NT2/D1 (cell line): ENCODE measurements around the gene RAB1A.
"Not testable (repeated sequence)": the region's sequence is repeated elsewhere in the genome, so short reads cannot be mapped to it uniquely, and the experiment has no call there.

ENCODE experiments used
- DNase-seq: peaks from one replicate; pipeline ENCODE4 v3.0.0-alpha.2; 2011; ENCODE audit warnings: low read depth, low spot score
- H3K27me3 ChIP-seq: 2 replicates; pipeline ENCODE4 v1.6.0; 2011; ENCODE audit warnings: mild to moderate bottlenecking; ENCODE audit not compliant: insufficient read length, insufficient read depth
- H3K36me3 ChIP-seq: 2 replicates; pipeline ENCODE4 v1.6.1; 2011; ENCODE audit warnings: mild to moderate bottlenecking, low read length, mixed read lengths; ENCODE audit not compliant: insufficient read depth, insufficient read length
- H3K4me1 ChIP-seq: 2 replicates; pipeline ENCODE4 v1.5.1; 2011; ENCODE audit not compliant: insufficient read depth, insufficient read length
- H3K4me3 ChIP-seq: 2 replicates; pipeline ENCODE4 v1.5.1; 2011; ENCODE audit warnings: low read depth; ENCODE audit not compliant: insufficient read length
- H3K9ac ChIP-seq: 2 replicates; pipeline ENCODE4 v1.6.0; 2011; ENCODE audit warnings: low read depth; ENCODE audit not compliant: insufficient read length
- H3K9me3 ChIP-seq: 2 replicates; pipeline ENCODE4 v1.5.1; 2011; ENCODE audit warnings: mild to moderate bottlenecking, low read length; ENCODE audit not compliant: insufficient read depth
- SUZ12 ChIP-seq: IDR thresholded peaks from 2 replicates; pipeline ENCODE4 v1.6.1; 2011; ENCODE audit not compliant: insufficient read length, insufficient read depth; ENCODE audit errors: extremely low read depth
- YY1 ChIP-seq: IDR thresholded peaks from 2 replicates; pipeline ENCODE4 v1.6.1; 2011; ENCODE audit not compliant: insufficient read length, insufficient read depth
- ZNF274 ChIP-seq: IDR thresholded peaks from 2 replicates; pipeline ENCODE4 v1.6.1; 2011; ENCODE audit warnings: mild to moderate bottlenecking, low read depth, low read length

Gene RAB1A

GRCh38 chr2:65129826-65130663 lies at the start of gene RAB1A:
TSS of gene RAB1A (minus strand) at chr2:65130106. CDS start at chr2:65129915, 191 bp downstream.
- peak within 1 kb of the TSS; percentile 82 for H3K4me3 ChIP-seq
- DNase-seq = peak; percentile 99
- H3K9ac ChIP-seq = peak within 1 kb of the TSS; percentile 87
- H3K9me3 ChIP-seq = no peaks in the 10 kb centered on the region
- H3K36me3 ChIP-seq = peaks cover 9% of the 10 kb centered on the region
- H3K27me3 ChIP-seq = no peaks in the 10 kb centered on the region
- no peak for TF ChIP-seq ZNF274
- TF ChIP-seq YY1 = peak; percentile 85
- no peak for TF ChIP-seq SUZ12
- H3K4me1 ChIP-seq = no peaks in the 10 kb centered on the region

GRCh38 chr2:65177751-65178442 lies 48.0 kb upstream of the RAB1A start:
- no peak overlapping the region for H3K4me3 ChIP-seq
- DNase-seq = no peak
- no peak overlapping the region for H3K9ac ChIP-seq
- no peaks in the 10 kb centered on the region for H3K36me3 ChIP-seq
- no peaks in the 10 kb centered on the region for H3K9me3 ChIP-seq
- TF ChIP-seq YY1 = no peak
- H3K27me3 ChIP-seq = no peaks in the 10 kb centered on the region
- H3K4me1 ChIP-seq = no peaks in the 10 kb centered on the region

GRCh38 chr2:65175894-65176530 lies 46.1 kb upstream of the RAB1A start:
- H3K36me3 ChIP-seq = no peaks in the 10 kb centered on the region
- no peaks in the 10 kb centered on the region for H3K27me3 ChIP-seq
- no peak overlapping the region for H3K9ac ChIP-seq
- H3K9me3 ChIP-seq = no peaks in the 10 kb centered on the region
- DNase-seq = no peak
- H3K4me3 ChIP-seq = no peak overlapping the region
- TF ChIP-seq SUZ12 = no peak
- TF ChIP-seq YY1 = no peak
- TF ChIP-seq ZNF274 = no peak
- H3K4me1 ChIP-seq = no peaks in the 10 kb centered on the region

GRCh38 chr2:65174031-65174430 lies 44.1 kb upstream of the RAB1A start:
- not testable (repeated sequence) for H3K4me1 ChIP-seq, H3K9me3 ChIP-seq, H3K4me3 ChIP-seq, DNase-seq, H3K27me3 ChIP-seq, H3K9ac ChIP-seq, H3K36me3 ChIP-seq

GRCh38 chr2:65172994-65173790 lies 43.3 kb upstream of the RAB1A start:
- Histone ChIP-seq H3K36me3 (no peaks in the 10 kb centered on the region), H3K4me3 (no peak overlapping the region), H3K9me3 (no peaks in the 10 kb centered on the region), H3K4me1 (no peaks in the 10 kb centered on the region), H3K9ac (no peak overlapping the region), H3K27me3 (no peaks in the 10 kb centered on the region)
- no peak for DNase-seq
- TF ChIP-seq SUZ12 (no peak), ZNF274 (no peak)

GRCh38 chr2:65170611-65171477 lies 40.9 kb upstream of the RAB1A start:
- H3K4me3 ChIP-seq, DNase-seq, H3K9me3 ChIP-seq, H3K9ac ChIP-seq, H3K27me3 ChIP-seq, H3K36me3 ChIP-seq, H3K4me1 ChIP-seq: not testable (repeated sequence)

- Histone ChIP-seq H3K4me3 (no peak overlapping the region), H3K9ac (no peak overlapping the region), H3K36me3 (no peaks in the 10 kb centered on the region), H3K4me1 (no peaks in the 10 kb centered on the region), H3K27me3 (no peaks in the 10 kb centered on the region), H3K9me3 (no peaks in the 10 kb centered on the region)
- no peak for DNase-seq
- TF ChIP-seq YY1 = no peak
- TF ChIP-seq SUZ12 = no peak
- TF ChIP-seq ZNF274 = no peak
These were observed 39.8 kb upstream of the RAB1A start for GRCh38 chr2:65169760-65170136.
